H1 (cell line): Measurements from ENCODE around the gene HNF1B.

ENCODE experiments used
- JUND ChIP-seq: IDR thresholded peaks from 2 replicates; pipeline ENCODE4 v1.6.1; 2011; ENCODE audit warnings: mild to moderate bottlenecking, improper control_type of control experiment, low read length
- SAP30 ChIP-seq: fragments of 300-600 bp; sonication (generic); IDR thresholded peaks from 2 replicates; pipeline ENCODE4 v1.7.1; 2012; ENCODE audit warnings: low read length, moderate library complexity, mild to moderate bottlenecking, inconsistent platforms; ENCODE audit not compliant: insufficient read depth, insufficient replicate concordance
- TF ChIP-seq, protein P1 (sequence below), 3 experiments: IDR thresholded peaks; 1 replicate in 2 of 3; 2 replicates in 1 of 3; pipeline versions ENCODE4 v1.5.1 to v1.6.1; 2011; ENCODE audit warnings: low read length in 3 of 3, mild to moderate bottlenecking in 3 of 3, inconsistent platforms in 2 of 3, low read depth in 1 of 3, moderate library complexity in 1 of 3; ENCODE audit not compliant: insufficient read depth in 1 of 3; ENCODE audit errors: control extremely low read depth in 1 of 3

- TF ChIP-seq, protein P1, sequence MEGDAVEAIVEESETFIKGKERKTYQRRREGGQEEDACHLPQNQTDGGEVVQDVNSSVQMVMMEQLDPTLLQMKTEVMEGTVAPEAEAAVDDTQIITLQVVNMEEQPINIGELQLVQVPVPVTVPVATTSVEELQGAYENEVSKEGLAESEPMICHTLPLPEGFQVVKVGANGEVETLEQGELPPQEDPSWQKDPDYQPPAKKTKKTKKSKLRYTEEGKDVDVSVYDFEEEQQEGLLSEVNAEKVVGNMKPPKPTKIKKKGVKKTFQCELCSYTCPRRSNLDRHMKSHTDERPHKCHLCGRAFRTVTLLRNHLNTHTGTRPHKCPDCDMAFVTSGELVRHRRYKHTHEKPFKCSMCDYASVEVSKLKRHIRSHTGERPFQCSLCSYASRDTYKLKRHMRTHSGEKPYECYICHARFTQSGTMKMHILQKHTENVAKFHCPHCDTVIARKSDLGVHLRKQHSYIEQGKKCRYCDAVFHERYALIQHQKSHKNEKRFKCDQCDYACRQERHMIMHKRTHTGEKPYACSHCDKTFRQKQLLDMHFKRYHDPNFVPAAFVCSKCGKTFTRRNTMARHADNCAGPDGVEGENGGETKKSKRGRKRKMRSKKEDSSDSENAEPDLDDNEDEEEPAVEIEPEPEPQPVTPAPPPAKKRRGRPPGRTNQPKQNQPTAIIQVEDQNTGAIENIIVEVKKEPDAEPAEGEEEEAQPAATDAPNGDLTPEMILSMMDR (IDR thresholded peaks at IDR 0.05; ENCODE audit: control extremely low read depth in 1 of 3, insufficient read depth in 1 of 3, low read depth in 1 of 3, low read length in 3 of 3): no peak
- TF ChIP-seq JUND (no peak), SAP30 (no peak)
Observed at GRCh38 chr17:37737971-37738370, 6.9 kb downstream of the HNF1B start.
